H9 (cell line): ENCODE measurements around the gene RBMS2. TPM values are rescaled to one million over a fixed set of nuclear protein-coding genes. Genes with fewer than 3 reads are reported as not detected.

Experiments used
- DNase-seq: peaks from one replicate; pipeline ENCODE4 v3.0.0-alpha.2; 2017
- H2AFZ ChIP-seq: one replicate; pipeline ENCODE4 v1.6.1; 2013; ENCODE audit warnings: mild to moderate bottlenecking, low read length, control low read depth, moderate library complexity
- H2AK5ac ChIP-seq: 2 replicates; pipeline ENCODE4 v1.6.1; 2013; ENCODE audit warnings: low read length, control low read depth, mixed read lengths; ENCODE audit not compliant: insufficient read length
- H2BK120ac ChIP-seq: one replicate; pipeline ENCODE4 v1.6.1; 2013; ENCODE audit warnings: low read depth, mild to moderate bottlenecking, low read length, control low read depth, inconsistent platforms; ENCODE audit not compliant: poor library complexity, severe bottlenecking
- H2BK12ac ChIP-seq: 2 replicates; pipeline ENCODE4 v1.6.1; 2013; ENCODE audit warnings: low read length, control low read depth, mixed read lengths, low read depth; ENCODE audit not compliant: insufficient read length
- H2BK15ac ChIP-seq: 2 replicates; pipeline ENCODE4 v1.6.1; 2013; ENCODE audit warnings: low read depth, low read length, control low read depth
- H2BK20ac ChIP-seq: one replicate; pipeline ENCODE4 v1.6.1; 2013; ENCODE audit warnings: low read depth, mild to moderate bottlenecking, low read length, control low read depth, inconsistent platforms; ENCODE audit not compliant: poor library complexity, severe bottlenecking
- H2BK5ac ChIP-seq: 2 replicates; pipeline ENCODE4 v1.6.1; 2013; ENCODE audit warnings: low read length, control low read depth, mixed read lengths; ENCODE audit not compliant: insufficient read length
- H3K14ac ChIP-seq: 2 replicates; pipeline ENCODE4 v1.6.1; 2013; ENCODE audit warnings: low read length, control low read depth; ENCODE audit not compliant: insufficient read depth
- H3K18ac ChIP-seq: 2 replicates; pipeline ENCODE4 v1.6.1; 2013; ENCODE audit warnings: low read depth, mild to moderate bottlenecking, mixed read lengths, low read length, control low read depth; ENCODE audit not compliant: insufficient read length
- H3K23ac ChIP-seq: 2 replicates; pipeline ENCODE4 v1.6.1; 2013; ENCODE audit warnings: low read length, control low read depth, mixed read lengths, low read depth; ENCODE audit not compliant: insufficient read length
- H3K23me2 ChIP-seq: 2 replicates; pipeline ENCODE4 v1.6.1; 2013; ENCODE audit warnings: low read depth, mild to moderate bottlenecking, mixed read lengths, low read length, control low read depth; ENCODE audit not compliant: insufficient read length, poor library complexity, severe bottlenecking
- H3K27ac ChIP-seq: 2 replicates; pipeline ENCODE4 v1.5.1; 2013; ENCODE audit warnings: low read length, control low read depth, mixed read lengths, low read depth; ENCODE audit not compliant: insufficient read length
- H3K27me3 ChIP-seq: 2 replicates; pipeline ENCODE4 v1.6.1; 2013; ENCODE audit warnings: low read length, control low read depth, inconsistent platforms; ENCODE audit not compliant: insufficient read depth
- H3K4ac ChIP-seq: 2 replicates; pipeline ENCODE4 v1.6.1; 2013; ENCODE audit warnings: low read depth, mild to moderate bottlenecking, control low read depth, inconsistent platforms, low read length, moderate library complexity
- H3K4me1 ChIP-seq: 2 replicates; pipeline ENCODE4 v1.6.1; 2013; ENCODE audit warnings: low read length, control low read depth, inconsistent platforms; ENCODE audit not compliant: insufficient read depth
- H3K4me2 ChIP-seq: 2 replicates; pipeline ENCODE4 v1.6.1; 2013; ENCODE audit warnings: low read length, control low read depth, mixed read lengths; ENCODE audit not compliant: insufficient read length, insufficient read depth
- H3K56ac ChIP-seq: 2 replicates; pipeline ENCODE4 v1.6.1; 2013; ENCODE audit warnings: low read depth, mild to moderate bottlenecking, mixed read lengths, low read length, control low read depth; ENCODE audit not compliant: insufficient read length
- H3K79me1 ChIP-seq: 2 replicates; pipeline ENCODE4 v1.6.1; 2013; ENCODE audit warnings: low read depth, mild to moderate bottlenecking, moderate library complexity, low read length, control low read depth, inconsistent platforms; ENCODE audit not compliant: insufficient read depth, poor library complexity, severe bottlenecking
- H3K79me2 ChIP-seq: 2 replicates; pipeline ENCODE4 v1.6.1; 2013; ENCODE audit warnings: low read length, control low read depth, inconsistent platforms; ENCODE audit not compliant: insufficient read depth
- H3K9ac ChIP-seq: 2 replicates; pipeline ENCODE4 v1.6.1; 2013; ENCODE audit warnings: low read length, control low read depth, mixed read lengths; ENCODE audit not compliant: insufficient read length; ENCODE audit errors: extremely low read depth
- H3K9me3 ChIP-seq: one replicate; pipeline ENCODE4 v1.6.1; 2013; ENCODE audit warnings: low read depth, low read length, inconsistent platforms; ENCODE audit not compliant: control insufficient read depth
- H3T11ph ChIP-seq: one replicate; pipeline ENCODE4 v1.6.1; 2013; ENCODE audit warnings: mild to moderate bottlenecking, low read length, control low read depth, inconsistent platforms
- H4K20me1 ChIP-seq: one replicate; pipeline ENCODE4 v1.6.1; 2013; ENCODE audit not compliant: control insufficient read depth, insufficient read length, insufficient read depth
- H4K5ac ChIP-seq: 2 replicates; pipeline ENCODE4 v1.6.1; 2013; ENCODE audit warnings: low read depth, mild to moderate bottlenecking, mixed read lengths, low read length, control low read depth; ENCODE audit not compliant: insufficient read length
- H4K8ac ChIP-seq: replicated peaks from 2 replicates; pipeline ENCODE4 v1.6.1; 2013; ENCODE audit warnings: low read length, control low read depth, mixed read lengths, low read depth; ENCODE audit not compliant: insufficient read length
- H4K91ac ChIP-seq: 2 replicates; pipeline ENCODE4 v1.6.1; 2013; ENCODE audit warnings: low read depth, mild to moderate bottlenecking, moderate library complexity, mixed read lengths, low read length, control low read depth; ENCODE audit not compliant: insufficient read length
- H3K27ac Mint-ChIP-seq, 3 experiments: 2 replicates in 2 of 3; 3 replicates in 1 of 3; pipeline ENCODE4 v1.8.0; 2020 to 2021; ENCODE audit warnings: mixed read lengths in 3 of 3, mild to moderate bottlenecking in 1 of 3, moderate library complexity in 1 of 3
- H3K27me3 Mint-ChIP-seq: 2 replicates; pipeline ENCODE4 v1.8.0; 2021; ENCODE audit warnings: low read depth, mild to moderate bottlenecking, moderate library complexity, mixed read lengths
- H3K36me3 Mint-ChIP-seq, 3 experiments: 2 replicates in 2 of 3; 3 replicates in 1 of 3; pipeline ENCODE4 v1.8.0; 2020 to 2021; ENCODE audit warnings: low read depth in 3 of 3, mixed read lengths in 3 of 3; ENCODE audit not compliant: insufficient read depth in 1 of 3
- H3K4me1 Mint-ChIP-seq, 2 experiments: 2 replicates each; pipeline ENCODE4 v1.8.0; 2020; ENCODE audit warnings: mixed read lengths in 2 of 2
- H3K4me3 Mint-ChIP-seq, 2 experiments: 2 replicates in 1 of 2; 3 replicates in 1 of 2; pipeline ENCODE4 v1.8.0; 2020 to 2021; ENCODE audit warnings: mild to moderate bottlenecking in 2 of 2, mixed read lengths in 2 of 2, moderate library complexity in 1 of 2
- H3K9me3 Mint-ChIP-seq, 2 experiments: 2 replicates in 1 of 2; 3 replicates in 1 of 2; pipeline ENCODE4 v1.8.0; 2020; ENCODE audit warnings: mild to moderate bottlenecking in 2 of 2, mixed read lengths in 2 of 2, moderate library complexity in 1 of 2
- WGBS: extraction: QIAGEN DNeasy Blood & Tissue Kit; methylation state at CpG from one replicate; pipeline ENCODE4 v1.1.7; 2013; ENCODE audit warnings: missing lambda C conversion rate, low lambda C conversion rate, mixed read lengths; ENCODE audit not compliant: insufficient read length; ENCODE audit errors: extremely low coverage; 5-methylcytosine and 5-hydroxymethylcytosine counted together
- total RNA-seq: library from RNA; stranded (reverse); gene quantifications from 2 replicates; pipeline ENCODE4 v1.2.1, GENCODE V29; 2021
- TF ChIP-seq, protein P1 (sequence below): fragments of 200-600 bp; sonication (generic); conservative IDR thresholded peaks from 3 replicates; pipeline ENCODE4 v1.8.0; 2021; ENCODE audit warnings: antibody characterized with exemption, mild to moderate bottlenecking

Gene RBMS2
- total RNA-seq, 1 experiment from 2014 or later, result 9.5 TPM

DNA sequence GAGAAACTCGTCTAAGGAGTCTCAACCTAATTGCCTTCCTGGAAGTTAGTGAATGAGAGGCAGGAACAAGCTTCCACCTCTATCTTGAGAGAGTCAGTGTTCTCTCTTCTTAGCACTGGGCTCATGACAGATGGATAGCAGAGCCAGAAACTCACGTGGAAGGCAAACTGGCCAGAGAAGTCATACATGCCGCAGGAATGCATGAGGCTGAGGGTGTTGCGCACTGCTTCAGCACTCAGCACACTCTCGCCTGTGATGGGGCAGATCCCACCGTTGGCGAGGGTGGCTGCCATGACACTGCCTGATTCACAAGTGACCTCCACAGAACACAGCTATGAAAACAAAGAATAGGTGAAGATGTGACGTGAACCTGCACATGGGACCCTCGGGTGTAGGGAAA is 47.2 kb upstream of the RBMS2 start:
- H3K14ac ChIP-seq, result no peak overlapping the region
- H3K56ac ChIP-seq, result no peak overlapping the region
- Mint-ChIP-seq H3K27me3 (no peaks in the 10 kb centered on the region), H3K4me3 (no peak overlapping the region), H3K27ac (no peak overlapping the region; a peak in 2 of 7 replicates), H3K36me3 (peaks cover 10 to 50% (median 27%) of the 10 kb centered on the region in 3 experiments; a peak in 6 of 7 replicates), H3K9me3 (no peaks in the 10 kb centered on the region), H3K4me1 (peaks cover 6 to 7% of the 10 kb centered on the region in 2 experiments)
- H2BK5ac ChIP-seq, result no peak overlapping the region
- no peaks in the 10 kb centered on the region for H4K20me1 ChIP-seq
- no peak overlapping the region for H3K18ac ChIP-seq
- DNase-seq, result no peak
- no peak overlapping the region for H3K4ac ChIP-seq
- no peak overlapping the region for H3K4me2 ChIP-seq
- no peak overlapping the region for H2BK12ac ChIP-seq
- peaks cover 3% of the 10 kb centered on the region; the same call in 1 of the 2 replicates for H3K79me2 ChIP-seq
- H3K79me1 ChIP-seq, result no peaks in the 10 kb centered on the region
- no peak overlapping the region for H2BK120ac ChIP-seq
- no peaks in the 10 kb centered on the region for H3K9me3 ChIP-seq
- H2BK20ac ChIP-seq, result no peak overlapping the region
- H4K5ac ChIP-seq, result no peak overlapping the region
- no peak overlapping the region for H2BK15ac ChIP-seq
- no peak overlapping the region for H3K23ac ChIP-seq
- no peak overlapping the region for H2AFZ ChIP-seq
- no peak overlapping the region for H4K8ac ChIP-seq
- TF ChIP-seq, protein P1, sequence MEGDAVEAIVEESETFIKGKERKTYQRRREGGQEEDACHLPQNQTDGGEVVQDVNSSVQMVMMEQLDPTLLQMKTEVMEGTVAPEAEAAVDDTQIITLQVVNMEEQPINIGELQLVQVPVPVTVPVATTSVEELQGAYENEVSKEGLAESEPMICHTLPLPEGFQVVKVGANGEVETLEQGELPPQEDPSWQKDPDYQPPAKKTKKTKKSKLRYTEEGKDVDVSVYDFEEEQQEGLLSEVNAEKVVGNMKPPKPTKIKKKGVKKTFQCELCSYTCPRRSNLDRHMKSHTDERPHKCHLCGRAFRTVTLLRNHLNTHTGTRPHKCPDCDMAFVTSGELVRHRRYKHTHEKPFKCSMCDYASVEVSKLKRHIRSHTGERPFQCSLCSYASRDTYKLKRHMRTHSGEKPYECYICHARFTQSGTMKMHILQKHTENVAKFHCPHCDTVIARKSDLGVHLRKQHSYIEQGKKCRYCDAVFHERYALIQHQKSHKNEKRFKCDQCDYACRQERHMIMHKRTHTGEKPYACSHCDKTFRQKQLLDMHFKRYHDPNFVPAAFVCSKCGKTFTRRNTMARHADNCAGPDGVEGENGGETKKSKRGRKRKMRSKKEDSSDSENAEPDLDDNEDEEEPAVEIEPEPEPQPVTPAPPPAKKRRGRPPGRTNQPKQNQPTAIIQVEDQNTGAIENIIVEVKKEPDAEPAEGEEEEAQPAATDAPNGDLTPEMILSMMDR, result no peak
- no CpG with 5 or more reads among the region's 9 CpGs for WGBS
- H3K27me3 ChIP-seq, result no peaks in the 10 kb centered on the region
- no peaks in the 10 kb centered on the region for H3K23me2 ChIP-seq
- H4K91ac ChIP-seq, result no peak overlapping the region
- no peak overlapping the region for H3K9ac ChIP-seq
- no peak overlapping the region for H2AK5ac ChIP-seq
- no peak overlapping the region for H3K27ac ChIP-seq
- no peaks in the 10 kb centered on the region for H3K4me1 ChIP-seq
- H3T11ph ChIP-seq, result no peak overlapping the region
